ENCODE results near the gene SPO11. TPM values are rescaled to one million over a fixed set of nuclear protein-coding genes. Genes with fewer than 3 reads are reported as not detected.
A peak's percentile ranks its signal among the peaks of the same experiment; 100 is the strongest.
"Not testable (repeated sequence)": the region's sequence is repeated elsewhere in the genome, so short reads cannot be mapped to it uniquely, and the experiment has no call there.

SPO11 gene
- total and polyA plus RNA-seq, 7 donors: not detected

- H3K36me3 ChIP-seq: peaks cover 0 to 14% (median 0%) of the 10 kb centered on the region in 4 donors
- WGBS, 2 donors: 53 to 87% methylated on average over 16 of the region's 16 CpGs
- H3K27me3 ChIP-seq: peaks cover 0 to 3% (median 0%) of the 10 kb centered on the region in 3 donors
- peak overlapping the region in 1 of 4 donors; percentile 88 for H3K4me3 ChIP-seq
- H3K9me3 ChIP-seq: no peaks in the 10 kb centered on the region
- H3K4me1 ChIP-seq: peaks cover 0 to 17% (median 13%) of the 10 kb centered on the region in 4 donors
- TF ChIP-seq EP300 (IDR thresholded peaks at IDR 0.05): no peak
- peak overlapping the region; percentile 40 to 91 (median 88) for H3K27ac ChIP-seq
- DNase-seq: no peak
- intact Hi-C loops (cut with DNase I): loop anchor here (5.0 to 10.0 kb wide), 2 partner anchors 245 to 367 kb away; no protein-coding TSS in a partner anchor
Observed at GRCh38 chr20:57350081-57350710, 20.6 kb downstream of the SPO11 start.

- Histone ChIP-seq H3K4me1 (peaks cover 0 to 17% (median 13%) of the 10 kb centered on the region in 4 donors), H3K4me3 (peak overlapping the region; percentile 83 to 93 (median 86)), H3K36me3 (peaks cover 0 to 18% (median under 1%) of the 10 kb centered on the region in 4 donors), H3K27ac (peak overlapping the region; percentile 86 to 91 (median 88))
- not testable (repeated sequence) for DNase-seq, H3K9me3 ChIP-seq, H3K27me3 ChIP-seq
- intact Hi-C loops (cut with DNase I): loop anchor here (5.0 to 10.0 kb wide), 2 partner anchors 244 to 367 kb away; no protein-coding TSS in a partner anchor
- 12 to 18% methylated on average over 10 to 11 of the region's 24 CpGs for WGBS, 2 donors
Observed at GRCh38 chr20:57350726-57351041, 21.1 kb downstream of the SPO11 start.

GRCh38 chr20:57351042-57351783 lies 21.6 kb downstream of the SPO11 start, which contains the start of gene RAE1:
TSS of gene RAE1 (plus strand) at chr20:57351255. CDS start at chr20:57354039, 2,784 bp downstream.
- peak within 1 kb of the TSS; percentile 86 to 91 (median 88) for H3K27ac ChIP-seq
- 0% methylated on average over 64 of the region's 64 CpGs for WGBS, 2 donors
- intact Hi-C loops (cut with DNase I): loop anchor here (5.0 to 10.0 kb wide), 2 partner anchors 244 to 366 kb away; no protein-coding TSS in a partner anchor
- DNase-seq: peak; percentile 95
- TF ChIP-seq CTCF (IDR thresholded peaks at IDR 0.05) (no peak), POLR2AphosphoS5 (IDR thresholded peaks at IDR 0.05) (peak; percentile 52 to 82 (median 80)), EP300 (IDR thresholded peaks at IDR 0.05) (no peak), POLR2A (IDR thresholded peaks at IDR 0.05) (peak; percentile 28 to 50)
- H3K9me3 ChIP-seq: no peaks in the 10 kb centered on the region
- H3K4me3 ChIP-seq: peak within 1 kb of the TSS; percentile 83 to 93 (median 86)
- peaks cover 0 to 19% (median 3%) of the 10 kb centered on the region in 4 donors for H3K36me3 ChIP-seq
- peaks cover 0 to 17% (median 13%) of the 10 kb centered on the region in 4 donors for H3K4me1 ChIP-seq
- peaks cover 0 to 3% (median 0%) of the 10 kb centered on the region in 3 donors for H3K27me3 ChIP-seq

GRCh38 chr20:57352305-57352704 lies 22.7 kb downstream of the SPO11 start:
- DNase-seq: no peak
- Histone ChIP-seq H3K36me3 (peaks cover 0 to 19% (median 8%) of the 10 kb centered on the region in 4 donors), H3K9me3 (no peaks in the 10 kb centered on the region), H3K4me3 (peak overlapping the region in 2 of 4 donors; percentile 88 to 93), H3K4me1 (peaks cover 0 to 17% (median 13%) of the 10 kb centered on the region in 4 donors), H3K27me3 (peaks cover 0 to under 1% (median 0%) of the 10 kb centered on the region in 3 donors), H3K27ac (peak overlapping the region in 1 of 4 donors; percentile 91)
- 62 to 75% methylated on average over 6 of the region's 6 CpGs for WGBS, 2 donors
- intact Hi-C loops (cut with DNase I): loop anchor here (5.0 to 10.0 kb wide), 2 partner anchors 242 to 365 kb away; no protein-coding TSS in a partner anchor
- TF ChIP-seq EP300 (IDR thresholded peaks at IDR 0.05) (no peak), POLR2A (IDR thresholded peaks at IDR 0.05) (no peak), POLR2AphosphoS5 (IDR thresholded peaks at IDR 0.05) (no peak), CTCF (IDR thresholded peaks at IDR 0.05) (no peak)

GRCh38 chr20:57353351-57353750 lies 23.7 kb downstream of the SPO11 start:
- 92 to 94% methylated on average over 9 of the region's 9 CpGs for WGBS, 2 donors
- Histone ChIP-seq H3K27ac (no peak overlapping the region), H3K4me1 (peaks cover 0 to 17% (median 13%) of the 10 kb centered on the region in 4 donors), H3K9me3 (no peaks in the 10 kb centered on the region), H3K27me3 (no peaks in the 10 kb centered on the region), H3K4me3 (no peak overlapping the region), H3K36me3 (peaks cover 0 to 19% (median 8%) of the 10 kb centered on the region in 4 donors)
- no peak for DNase-seq
- TF ChIP-seq POLR2AphosphoS5 (IDR thresholded peaks at IDR 0.05): no peak
- no peak for TF ChIP-seq POLR2A (IDR thresholded peaks at IDR 0.05)
- TF ChIP-seq CTCF (IDR thresholded peaks at IDR 0.05): no peak
- TF ChIP-seq EP300 (IDR thresholded peaks at IDR 0.05): no peak
- intact Hi-C loops (cut with DNase I): loop anchor here (5.0 to 10.0 kb wide), 2 partner anchors 241 to 364 kb away; no protein-coding TSS in a partner anchor
